SKM-1 treated with dmso at 0.1 percent for 144 hours (cell line): Measurements from ENCODE around the gene CD68.
A peak's percentile ranks its signal among the peaks of the same experiment; 100 is the strongest.

Source experiments
- DNase-seq: peaks from one replicate; lab custom pipeline; 2025; ENCODE audit not compliant: unreplicated experiment; lab: John Stamatoyannopoulos, UW

Gene CD68

GRCh38 chr17:7579001-7579833, at the start of gene CD68:
TSS of gene CD68 (plus strand) at chr17:7579638. CDS start at chr17:7579678, 40 bp downstream.
- DNase-seq: peak; percentile 83

GRCh38 chr17:7530023-7530900, 49.2 kb upstream of the CD68 start:
- DNase-seq: no peak

GRCh38 chr17:7538050-7538449, 41.4 kb upstream of the CD68 start:
- no peak for DNase-seq

- no peak for DNase-seq
Observed at GRCh38 chr17:7538891-7539545, 40.4 kb upstream of the CD68 start.

- DNase-seq: no peak
Observed at GRCh38 chr17:7541074-7541621, 38.3 kb upstream of the CD68 start.

- DNase-seq: no peak
Observed at GRCh38 chr17:7544911-7545310, 34.5 kb upstream of the CD68 start.

GRCh38 chr17:7548585-7549400, 30.6 kb upstream of the CD68 start, which contains the start of gene TNFSF12:
TSS of gene TNFSF12 (plus strand) at chr17:7549058. CDS start at chr17:7549154, 96 bp downstream.
- no peak for DNase-seq

GRCh38 chr17:7549401-7550055, 29.9 kb upstream of the CD68 start:
- no peak for DNase-seq

- no peak for DNase-seq
Observed at GRCh38 chr17:7550344-7550743, 29.1 kb upstream of the CD68 start.

GRCh38 chr17:7551396-7551795, 28.0 kb upstream of the CD68 start:
- no peak for DNase-seq

GRCh38 chr17:7552621-7553051, 26.8 kb upstream of the CD68 start:
- DNase-seq: peak; percentile 66

- no peak for DNase-seq
Observed at GRCh38 chr17:7553356-7553755, 26.1 kb upstream of the CD68 start.

- DNase-seq: no peak
Observed at GRCh38 chr17:7555320-7555948, 24.0 kb upstream of the CD68 start.

GRCh38 chr17:7556627-7557026, 22.8 kb upstream of the CD68 start:
- no peak for DNase-seq

- DNase-seq: no peak
Observed at GRCh38 chr17:7557147-7557764, 22.2 kb upstream of the CD68 start.

GRCh38 chr17:7557775-7558543, 21.5 kb upstream of the CD68 start:
- DNase-seq: peak; percentile 31

GRCh38 chr17:7558544-7559319, 20.7 kb upstream of the CD68 start, which contains the start of gene TNFSF13:
TSS of gene TNFSF13 (plus strand) at chr17:7558750. CDS start at chr17:7559040, 290 bp downstream.
- DNase-seq: peak; percentile 71
